HG02852 (cell line): Measurements from ENCODE around the gene AKNA.
A peak's percentile ranks its signal among the peaks of the same experiment; 100 is the strongest.

Source experiments
- ATAC-seq: cut with Tn5 transposase; IDR thresholded peaks from one replicate; pipeline ENCODE4 v1.9.1; 2021; ENCODE audit warnings: mild to moderate bottlenecking, moderate library complexity; ENCODE audit not compliant: unreplicated experiment

The AKNA gene

GRCh38 chr9:114396558-114397218 lies 8.9 kb upstream of the AKNA start:
- ATAC-seq = no peak

DNA sequence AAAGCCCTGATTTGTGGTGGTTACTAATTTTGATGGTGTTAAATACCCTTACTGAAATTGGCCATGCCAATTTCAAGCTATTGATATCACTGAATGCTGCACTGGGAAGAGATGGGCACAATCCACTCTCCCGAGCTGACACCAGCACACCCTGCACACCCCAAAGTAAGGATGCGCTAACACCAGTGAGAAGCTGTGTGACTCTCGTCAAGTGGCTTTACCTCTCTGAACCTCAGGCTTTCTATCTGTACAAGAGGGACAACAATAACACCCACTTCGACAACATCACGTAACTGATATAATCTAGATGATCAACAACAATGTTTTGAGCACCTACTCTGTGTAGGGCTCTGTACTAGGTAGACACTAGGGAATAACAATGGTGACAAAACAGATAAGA lies 8.0 kb upstream of the AKNA start:
- ATAC-seq = no peak

DNA sequence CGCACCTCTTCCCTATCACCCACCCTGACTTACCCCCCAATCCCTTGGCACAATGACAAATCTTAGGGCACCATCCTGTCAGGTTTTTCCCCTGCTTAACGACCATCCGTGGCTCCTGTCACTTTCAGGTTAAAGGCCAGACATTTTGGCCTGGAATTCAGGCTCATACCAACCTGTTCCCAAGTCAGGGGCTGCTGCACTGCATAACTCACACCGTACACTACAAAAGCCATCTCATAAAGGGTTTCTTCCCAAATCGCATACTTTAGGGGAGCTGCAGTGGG lies 7.5 kb upstream of the AKNA start:
- no peak for ATAC-seq

DNA sequence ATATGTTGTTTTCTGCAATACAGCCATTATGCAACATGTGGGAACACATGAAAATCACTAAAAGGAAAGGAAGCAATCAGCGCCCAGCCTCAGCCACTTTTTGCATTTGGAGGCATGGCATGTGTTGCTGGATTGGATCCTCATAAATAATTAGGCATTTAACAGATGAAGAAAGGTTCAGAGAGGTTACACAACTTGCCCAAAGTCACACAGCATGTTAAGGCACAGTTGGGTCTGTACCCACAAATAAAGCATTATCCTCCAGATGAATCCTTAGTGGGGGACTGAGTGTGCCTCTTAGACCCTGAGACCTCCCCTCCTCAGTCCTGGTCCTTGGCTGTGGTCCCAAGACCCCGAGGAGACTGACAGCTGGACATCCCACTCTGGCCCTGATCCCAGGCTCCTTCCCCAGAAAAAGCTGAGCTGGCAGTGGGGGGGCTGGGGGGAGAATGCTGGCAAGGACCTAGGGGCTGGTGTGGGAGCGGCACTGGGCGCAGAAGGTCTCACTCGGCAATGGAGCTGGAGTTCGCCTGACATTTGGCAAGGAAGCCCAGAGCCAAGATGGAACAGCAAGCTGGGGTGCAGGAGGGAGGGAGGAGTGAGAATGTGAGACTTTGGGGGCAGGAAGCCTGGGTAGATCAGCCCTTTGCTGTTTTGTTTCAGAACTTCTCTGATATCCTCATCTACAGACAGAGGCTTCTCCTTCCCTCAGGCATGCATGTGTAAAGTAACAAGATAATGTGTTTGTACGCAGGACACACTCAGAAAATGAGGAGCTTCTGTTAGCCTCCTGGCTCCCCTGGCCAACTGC lies 6.9 kb upstream of the AKNA start:
- ATAC-seq = no peak

GRCh38 chr9:114392749-114393112 lies 4.9 kb upstream of the AKNA start:
- no peak for ATAC-seq

DNA sequence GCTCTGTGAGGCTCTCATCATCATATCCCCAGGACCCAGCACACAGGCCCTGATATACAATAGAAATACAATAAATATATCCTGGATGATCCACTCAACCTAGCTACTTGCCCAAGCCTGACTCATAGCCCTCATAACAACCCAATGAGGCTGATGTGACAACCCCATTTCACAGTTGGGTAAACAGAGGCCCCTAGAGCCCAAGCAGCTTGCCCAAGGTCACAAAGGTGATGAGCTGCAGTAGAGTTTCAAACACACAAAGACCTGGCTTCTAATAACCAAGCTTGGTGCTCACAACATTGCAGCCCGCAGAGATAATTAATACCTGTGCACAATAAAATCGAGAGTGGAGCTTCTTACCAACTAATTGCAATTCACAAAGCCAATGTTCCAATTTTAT lies 3.2 kb upstream of the AKNA start:
- ATAC-seq = no peak

DNA sequence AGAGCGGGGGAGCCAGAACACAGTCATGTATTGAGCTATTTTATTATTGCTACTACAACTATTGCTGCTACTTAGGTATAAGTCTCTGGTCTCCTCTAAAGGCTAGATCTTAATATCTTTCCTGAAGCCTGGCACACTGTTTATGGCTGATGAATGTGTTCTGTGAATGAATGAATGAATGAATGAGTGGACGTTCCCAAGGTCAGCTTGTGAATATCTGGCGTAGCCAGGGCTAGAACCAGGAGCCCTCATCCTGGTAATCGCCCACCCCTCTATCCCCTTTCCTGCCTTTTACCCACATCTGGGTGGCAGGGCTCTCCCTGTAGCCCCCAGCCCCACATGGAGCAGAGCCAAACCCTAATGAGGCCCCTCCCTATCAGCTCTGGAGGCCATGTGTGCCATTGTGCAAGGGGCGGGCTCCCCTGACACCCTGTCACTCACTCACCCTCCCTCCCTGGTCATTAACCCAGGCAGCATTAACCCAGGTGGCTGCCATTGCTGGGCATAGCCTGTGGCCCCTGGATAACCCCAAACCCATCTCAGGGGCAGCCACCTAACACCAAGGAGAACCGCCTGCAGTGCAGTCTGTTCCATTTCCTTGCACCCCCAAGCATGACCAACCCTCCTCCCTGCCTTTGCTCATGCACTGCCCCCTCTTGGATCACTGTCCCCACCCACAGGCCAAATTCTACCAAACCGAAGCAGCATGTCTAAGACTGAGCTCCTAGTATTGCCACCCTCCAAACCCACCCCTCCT lies 2.0 kb upstream of the AKNA start:
- no peak for ATAC-seq

- ATAC-seq = no peak
Observed at GRCh38 chr9:114388764-114389375, 1.1 kb upstream of the AKNA start.

- ATAC-seq = no peak
Observed at GRCh38 chr9:114388357-114388682, 538 bp upstream of the AKNA start.

DNA sequence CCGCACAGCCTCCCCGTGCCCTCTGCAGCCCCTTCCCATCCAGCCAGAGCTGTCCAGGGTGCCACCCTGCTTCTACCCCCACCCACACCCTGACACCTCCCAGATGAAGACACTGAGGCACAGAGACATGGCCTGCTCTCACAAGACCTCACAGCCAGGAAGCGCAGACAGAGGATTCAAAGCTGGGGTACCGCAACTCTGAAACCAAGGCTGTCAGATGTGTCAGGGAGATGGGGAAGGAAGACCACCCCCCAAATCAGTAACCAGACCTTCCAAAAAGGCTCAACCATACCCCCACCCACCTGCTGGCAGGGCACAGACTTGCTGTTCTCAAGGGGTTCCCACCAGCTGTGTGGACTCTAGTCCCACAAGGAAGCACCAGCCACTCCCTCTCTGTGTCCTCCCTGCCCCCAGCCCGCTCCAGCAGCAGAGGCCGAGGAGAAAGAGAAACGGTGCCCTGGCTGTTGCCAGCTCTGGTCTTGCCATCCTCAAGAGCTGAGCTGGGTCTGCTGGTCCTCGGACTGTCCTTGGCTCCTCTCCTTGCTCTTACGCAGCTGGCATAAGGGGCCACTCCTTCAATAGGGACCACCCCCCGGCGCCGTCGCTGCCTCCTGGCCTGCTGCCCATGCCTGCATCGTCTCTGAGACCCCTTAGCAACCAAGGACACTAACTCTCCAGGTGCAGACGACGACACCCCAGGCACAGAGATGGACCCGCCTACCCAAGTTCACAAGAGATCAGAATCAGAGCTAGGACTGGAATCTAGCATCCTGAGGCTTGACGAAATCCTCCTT lies 699 bp downstream of the AKNA start:
- no peak for ATAC-seq

DNA sequence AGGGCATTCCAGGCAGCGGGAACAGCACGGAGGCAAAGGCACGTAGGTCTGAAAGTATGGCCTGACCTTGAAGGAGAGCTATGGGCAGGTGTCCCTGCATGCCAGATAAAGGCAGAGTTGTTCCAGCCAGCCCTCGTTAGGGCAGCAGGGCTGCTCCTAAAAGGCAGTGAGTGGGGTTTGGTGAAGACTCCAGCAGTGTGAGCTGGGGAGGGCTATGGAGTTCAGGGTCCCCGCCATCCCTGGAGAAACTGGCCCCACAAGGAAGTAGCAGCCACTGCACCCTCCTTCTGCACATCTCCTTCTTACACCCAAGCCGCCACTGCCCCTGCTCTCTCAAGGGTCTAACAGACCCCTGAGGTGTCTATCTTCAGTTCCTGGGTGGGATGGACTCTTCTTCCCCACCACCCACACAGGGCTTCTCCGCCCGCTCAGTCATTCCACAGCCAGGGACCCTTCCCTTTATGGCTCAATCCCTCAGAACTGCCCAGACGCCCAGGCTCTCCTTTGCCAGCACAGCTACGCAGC lies 1.4 kb downstream of the AKNA start:
- no peak for ATAC-seq

GRCh38 chr9:114385397-114386181 lies 2.2 kb downstream of the AKNA start:
- ATAC-seq = peak; percentile 82

GRCh38 chr9:114384836-114385396 lies 2.9 kb downstream of the AKNA start:
- ATAC-seq = no peak

DNA sequence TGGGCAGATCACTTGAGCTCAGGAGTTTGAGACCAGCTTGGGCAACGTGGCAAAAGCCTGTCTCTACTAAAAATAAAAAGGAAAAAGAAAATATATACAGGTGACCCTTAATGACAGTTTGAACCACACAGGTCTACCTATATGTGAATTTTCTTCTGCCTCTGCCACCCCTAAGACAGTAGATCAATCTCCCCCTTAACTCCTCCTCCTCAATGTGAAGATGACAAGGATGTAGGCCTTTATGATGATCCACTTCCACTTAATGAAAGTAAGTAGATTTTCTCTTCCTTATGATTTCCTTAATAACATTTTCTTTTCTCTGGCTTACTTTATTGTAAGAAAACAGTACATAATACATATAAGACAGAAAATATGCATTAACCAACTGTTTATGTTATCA lies 3.4 kb downstream of the AKNA start:
- no peak for ATAC-seq

DNA sequence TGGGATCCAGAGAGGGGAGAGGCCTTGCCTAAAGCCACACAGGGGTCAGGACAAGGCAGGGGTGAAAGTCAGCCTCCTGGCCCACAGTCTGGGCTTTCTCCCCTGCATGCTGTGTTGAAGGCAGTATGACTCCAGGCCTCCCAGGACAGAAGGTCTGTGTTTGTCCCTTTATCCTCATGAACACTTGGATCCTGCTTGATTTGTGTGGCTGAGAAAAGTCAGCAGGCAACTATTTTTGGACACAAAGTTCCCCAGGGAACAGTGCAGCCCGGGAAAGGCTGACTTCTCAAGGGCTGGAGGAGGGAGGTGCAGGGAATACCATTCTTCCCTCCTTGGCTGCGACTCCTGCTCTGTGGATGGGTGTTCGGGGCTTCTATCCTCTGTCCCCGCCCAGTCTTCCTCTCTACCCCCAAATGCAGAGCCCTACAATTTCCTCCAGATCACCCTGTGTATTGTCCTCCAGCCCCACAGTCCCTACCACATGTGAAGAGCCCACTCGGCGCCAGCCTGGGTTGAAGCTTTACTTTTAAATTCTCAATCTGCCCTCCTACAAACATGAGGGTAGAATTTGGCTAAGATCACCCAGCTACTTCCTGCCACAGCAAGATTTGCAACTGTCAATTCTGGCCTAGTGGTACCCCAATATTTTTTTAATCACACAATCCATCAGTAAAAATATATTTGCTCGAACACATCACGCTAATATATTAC lies 4.1 kb downstream of the AKNA start:
- no peak for ATAC-seq

GRCh38 chr9:114382699-114383520 lies 4.9 kb downstream of the AKNA start:
- ATAC-seq = peak; percentile 29

DNA sequence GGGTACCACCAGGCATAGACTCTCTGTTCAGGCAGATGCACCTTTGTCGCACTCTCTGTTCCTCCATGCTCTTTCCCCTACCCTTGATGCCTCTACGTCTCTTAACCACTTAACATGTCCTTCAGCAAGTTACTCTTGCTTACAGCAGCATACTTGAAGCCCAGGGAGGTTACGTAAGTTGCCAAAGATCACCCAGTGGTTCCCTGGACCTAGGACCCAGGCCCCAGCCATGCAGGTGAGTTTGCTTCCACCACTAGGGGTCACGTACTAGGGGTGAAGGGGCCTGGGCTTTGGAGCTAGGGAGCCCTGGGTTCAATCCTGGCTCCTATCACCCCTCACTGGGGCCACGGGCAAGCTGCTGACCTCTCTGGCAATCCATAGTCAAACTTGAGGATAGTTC lies 8.9 kb downstream of the AKNA start:
- ATAC-seq = no peak

DNA sequence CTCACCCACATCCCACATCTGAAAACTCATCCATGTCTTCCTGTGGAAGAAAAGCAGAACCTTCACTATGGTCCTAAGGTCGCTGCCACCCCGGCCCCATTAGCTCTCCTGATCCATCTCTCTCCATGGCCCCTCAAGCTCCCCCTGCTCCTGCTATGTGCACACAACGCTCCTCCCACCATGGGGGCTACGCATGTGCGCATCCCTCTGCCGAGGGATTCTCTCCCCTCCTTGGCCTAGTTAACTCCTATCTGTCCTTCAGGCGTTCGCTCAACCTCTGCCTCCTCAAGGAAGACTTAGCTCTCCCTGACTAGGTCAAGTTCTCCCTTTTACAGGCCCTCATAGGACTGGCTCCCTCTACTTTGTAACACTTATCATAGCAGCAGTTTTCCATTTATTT lies 9.8 kb downstream of the AKNA start:
- no peak for ATAC-seq
